Measurements from ENCODE around the gene ANKRD16.

DNA sequence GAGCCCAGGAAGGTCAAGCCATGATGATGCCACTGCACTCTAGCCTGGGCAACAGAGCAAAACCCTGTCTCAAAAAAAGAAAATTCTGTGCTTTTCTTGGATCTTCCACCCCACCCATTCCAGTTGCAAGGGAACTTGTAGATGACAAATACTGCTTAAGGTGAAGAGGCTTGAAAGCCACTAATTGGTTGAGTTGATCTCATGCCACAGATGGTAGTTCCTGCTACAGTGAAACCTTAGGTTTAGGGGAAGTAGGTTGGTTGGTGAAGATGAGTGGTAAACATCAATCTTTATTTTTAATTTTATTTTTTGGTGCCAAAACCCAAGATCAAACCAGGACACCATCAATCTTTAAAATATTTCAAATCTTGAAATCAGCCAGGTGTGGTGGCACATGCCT lies 73.5 kb downstream of the ANKRD16 start:
- TF ChIP-seq, protein P1, sequence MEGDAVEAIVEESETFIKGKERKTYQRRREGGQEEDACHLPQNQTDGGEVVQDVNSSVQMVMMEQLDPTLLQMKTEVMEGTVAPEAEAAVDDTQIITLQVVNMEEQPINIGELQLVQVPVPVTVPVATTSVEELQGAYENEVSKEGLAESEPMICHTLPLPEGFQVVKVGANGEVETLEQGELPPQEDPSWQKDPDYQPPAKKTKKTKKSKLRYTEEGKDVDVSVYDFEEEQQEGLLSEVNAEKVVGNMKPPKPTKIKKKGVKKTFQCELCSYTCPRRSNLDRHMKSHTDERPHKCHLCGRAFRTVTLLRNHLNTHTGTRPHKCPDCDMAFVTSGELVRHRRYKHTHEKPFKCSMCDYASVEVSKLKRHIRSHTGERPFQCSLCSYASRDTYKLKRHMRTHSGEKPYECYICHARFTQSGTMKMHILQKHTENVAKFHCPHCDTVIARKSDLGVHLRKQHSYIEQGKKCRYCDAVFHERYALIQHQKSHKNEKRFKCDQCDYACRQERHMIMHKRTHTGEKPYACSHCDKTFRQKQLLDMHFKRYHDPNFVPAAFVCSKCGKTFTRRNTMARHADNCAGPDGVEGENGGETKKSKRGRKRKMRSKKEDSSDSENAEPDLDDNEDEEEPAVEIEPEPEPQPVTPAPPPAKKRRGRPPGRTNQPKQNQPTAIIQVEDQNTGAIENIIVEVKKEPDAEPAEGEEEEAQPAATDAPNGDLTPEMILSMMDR (IDR thresholded peaks at IDR 0.05) = no peak
- TF ChIP-seq, protein P2, sequence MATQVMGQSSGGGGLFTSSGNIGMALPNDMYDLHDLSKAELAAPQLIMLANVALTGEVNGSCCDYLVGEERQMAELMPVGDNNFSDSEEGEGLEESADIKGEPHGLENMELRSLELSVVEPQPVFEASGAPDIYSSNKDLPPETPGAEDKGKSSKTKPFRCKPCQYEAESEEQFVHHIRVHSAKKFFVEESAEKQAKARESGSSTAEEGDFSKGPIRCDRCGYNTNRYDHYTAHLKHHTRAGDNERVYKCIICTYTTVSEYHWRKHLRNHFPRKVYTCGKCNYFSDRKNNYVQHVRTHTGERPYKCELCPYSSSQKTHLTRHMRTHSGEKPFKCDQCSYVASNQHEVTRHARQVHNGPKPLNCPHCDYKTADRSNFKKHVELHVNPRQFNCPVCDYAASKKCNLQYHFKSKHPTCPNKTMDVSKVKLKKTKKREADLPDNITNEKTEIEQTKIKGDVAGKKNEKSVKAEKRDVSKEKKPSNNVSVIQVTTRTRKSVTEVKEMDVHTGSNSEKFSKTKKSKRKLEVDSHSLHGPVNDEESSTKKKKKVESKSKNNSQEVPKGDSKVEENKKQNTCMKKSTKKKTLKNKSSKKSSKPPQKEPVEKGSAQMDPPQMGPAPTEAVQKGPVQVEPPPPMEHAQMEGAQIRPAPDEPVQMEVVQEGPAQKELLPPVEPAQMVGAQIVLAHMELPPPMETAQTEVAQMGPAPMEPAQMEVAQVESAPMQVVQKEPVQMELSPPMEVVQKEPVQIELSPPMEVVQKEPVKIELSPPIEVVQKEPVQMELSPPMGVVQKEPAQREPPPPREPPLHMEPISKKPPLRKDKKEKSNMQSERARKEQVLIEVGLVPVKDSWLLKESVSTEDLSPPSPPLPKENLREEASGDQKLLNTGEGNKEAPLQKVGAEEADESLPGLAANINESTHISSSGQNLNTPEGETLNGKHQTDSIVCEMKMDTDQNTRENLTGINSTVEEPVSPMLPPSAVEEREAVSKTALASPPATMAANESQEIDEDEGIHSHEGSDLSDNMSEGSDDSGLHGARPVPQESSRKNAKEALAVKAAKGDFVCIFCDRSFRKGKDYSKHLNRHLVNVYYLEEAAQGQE (IDR thresholded peaks at IDR 0.05; ENCODE audit: insufficient read depth in 1 of 2, low read depth in 2 of 2, low read length in 1 of 2) = no peak

All from Panc1 (cell line).